Endometrial microvascular endothelial cells (primary cell): ENCODE data around the gene SLC1A2. TPM values are rescaled to one million over a fixed set of nuclear protein-coding genes. Genes with fewer than 3 reads are reported as not detected.

Experiments used
- in situ Hi-C: cut with HindIII; loops from 2 replicates; pipeline ENCODE4 v1.10.0; 2017; ENCODE audit warnings: low sequenced_read_pairs, low pct_unique_long_range_greater_than_20kb; ENCODE audit errors: inconsistent ontology term
- total RNA-seq: library from RNA; depleted of rRNA; stranded (reverse); fragments of >200 nt; gene quantifications from one replicate; pipeline ENCODE4 v1.2.3, GENCODE V29; 2015; ENCODE audit errors: inconsistent ontology term

SLC1A2 gene
- total RNA-seq, 1 donor from 2014 or later = not detected

GRCh38 chr11:35415487-35415886, 3.9 kb downstream of the SLC1A2 start:
- in situ Hi-C loops = no loop called here

GRCh38 chr11:35414776-35415175, 4.6 kb downstream of the SLC1A2 start:
- in situ Hi-C loops = no loop called here

GRCh38 chr11:35414311-35414710, 5.0 kb downstream of the SLC1A2 start:
- in situ Hi-C loops = no loop called here

- in situ Hi-C loops = no loop called here
Measured at GRCh38 chr11:35413598-35413997, 5.8 kb downstream of the SLC1A2 start.

GRCh38 chr11:35412285-35412684, 7.1 kb downstream of the SLC1A2 start:
- in situ Hi-C loops = no loop called here

- in situ Hi-C loops = no loop called here
Measured at GRCh38 chr11:35407041-35407440, 12.3 kb downstream of the SLC1A2 start.

GRCh38 chr11:35404388-35404775, 15.0 kb downstream of the SLC1A2 start:
- in situ Hi-C loops = no loop called here

- in situ Hi-C loops = no loop called here
Measured at GRCh38 chr11:35403765-35404387, 15.5 kb downstream of the SLC1A2 start.

- in situ Hi-C loops = no loop called here
Measured at GRCh38 chr11:35402751-35403660, 16.4 kb downstream of the SLC1A2 start.

GRCh38 chr11:35398881-35399280, 20.5 kb downstream of the SLC1A2 start:
- in situ Hi-C loops = no loop called here

GRCh38 chr11:35394941-35395340, 24.4 kb downstream of the SLC1A2 start:
- in situ Hi-C loops = no loop called here

GRCh38 chr11:35393098-35393497, 26.3 kb downstream of the SLC1A2 start:
- in situ Hi-C loops = no loop called here

- in situ Hi-C loops = no loop called here
Measured at GRCh38 chr11:35391922-35392688, 27.3 kb downstream of the SLC1A2 start.

- in situ Hi-C loops = no loop called here
Measured at GRCh38 chr11:35390737-35391682, 28.3 kb downstream of the SLC1A2 start.

- in situ Hi-C loops = no loop called here
Measured at GRCh38 chr11:35389897-35390465, 29.4 kb downstream of the SLC1A2 start.

GRCh38 chr11:35389112-35389511, 30.2 kb downstream of the SLC1A2 start:
- in situ Hi-C loops = no loop called here

GRCh38 chr11:35388061-35388460, 31.3 kb downstream of the SLC1A2 start:
- in situ Hi-C loops = no loop called here
